GM12891 (cell line): ENCODE data around the gene TMEM109.

Source experiments
- DNase-seq: peaks from one replicate; pipeline ENCODE4 v3.0.0; 2011; ENCODE audit warnings: low spot score; ENCODE audit not compliant: insufficient read length
- FAIRE-seq: peaks from 2 replicates; lab custom pipeline; 2011; peaks lifted over from hg19 to GRCh38; lab: Jason Lieb, UNC
- PAX5 ChIP-seq: IDR thresholded peaks from 2 replicates; pipeline ENCODE4 v1.6.1; 2011; ENCODE audit warnings: low read length, moderate library complexity, mild to moderate bottlenecking; ENCODE audit not compliant: insufficient read depth, severe bottlenecking
- POLR2A ChIP-seq: IDR thresholded peaks from 2 replicates; pipeline ENCODE4 v1.6.1; 2011; ENCODE audit warnings: low read depth, low read length, control low read depth
- POLR2AphosphoS5 ChIP-seq: IDR thresholded peaks from 2 replicates; pipeline ENCODE4 v1.6.1; 2011; ENCODE audit warnings: low read depth, low read length, control low read depth
- POU2F2 ChIP-seq: IDR thresholded peaks from 2 replicates; pipeline ENCODE4 v1.6.1; 2011; ENCODE audit warnings: low read depth, mild to moderate bottlenecking, control low read depth, low read length, moderate library complexity
- SPI1 ChIP-seq: IDR thresholded peaks from 2 replicates; pipeline ENCODE4 v1.6.1; 2011; ENCODE audit warnings: low read depth, low read length, control low read depth
- TAF1 ChIP-seq: IDR thresholded peaks from 2 replicates; pipeline ENCODE4 v1.6.1; 2011; ENCODE audit warnings: low read depth, low read length, control low read depth

TMEM109 gene

GRCh38 chr11:60938500-60938899, 24.5 kb downstream of the TMEM109 start:
- TF ChIP-seq SPI1: no peak
- TF ChIP-seq POU2F2: no peak
- no peak for TF ChIP-seq POLR2A
- no peak for TF ChIP-seq TAF1
- TF ChIP-seq PAX5: no peak
- TF ChIP-seq POLR2AphosphoS5: no peak
- DNase-seq (no peak), FAIRE-seq (no peak)

GRCh38 chr11:60939301-60939700, 25.3 kb downstream of the TMEM109 start:
- FAIRE-seq: no peak
- TF ChIP-seq TAF1 (no peak), POLR2AphosphoS5 (no peak), SPI1 (no peak), POLR2A (no peak), POU2F2 (no peak), PAX5 (no peak)
- no peak for DNase-seq

GRCh38 chr11:60939855-60940254, 25.9 kb downstream of the TMEM109 start:
- TF ChIP-seq SPI1 (no peak), POLR2AphosphoS5 (peak; percentile 32; the same call in 1 of the 2 replicates), POLR2A (no peak), POU2F2 (no peak)
- no peak for DNase-seq
- FAIRE-seq: no peak

GRCh38 chr11:60941371-60942119, 27.6 kb downstream of the TMEM109 start:
- TF ChIP-seq POLR2AphosphoS5 (no peak), POU2F2 (no peak), TAF1 (no peak), PAX5 (no peak), SPI1 (peak; percentile 53; the same call in 1 of the 2 replicates)
- DNase-seq: no peak
- no peak for FAIRE-seq

- no peak for FAIRE-seq
- no peak for DNase-seq
- TF ChIP-seq POLR2A (no peak), POLR2AphosphoS5 (no peak), POU2F2 (no peak), TAF1 (no peak), SPI1 (no peak), PAX5 (no peak)
Measured at GRCh38 chr11:60942219-60942618, 28.3 kb downstream of the TMEM109 start.

GRCh38 chr11:60942970-60943565, 29.1 kb downstream of the TMEM109 start:
- TF ChIP-seq PAX5: no peak
- no peak for TF ChIP-seq POU2F2
- no peak for TF ChIP-seq POLR2A
- no peak for TF ChIP-seq SPI1
- no peak for TF ChIP-seq POLR2AphosphoS5
- no peak for TF ChIP-seq TAF1
- no peak for DNase-seq
- FAIRE-seq: no peak

- FAIRE-seq: no peak
- TF ChIP-seq SPI1: no peak
- no peak for TF ChIP-seq POLR2A
- no peak for TF ChIP-seq TAF1
- no peak for TF ChIP-seq PAX5
- no peak for TF ChIP-seq POU2F2
- TF ChIP-seq POLR2AphosphoS5: no peak
- no peak for DNase-seq
Measured at GRCh38 chr11:60944490-60945294, 30.7 kb downstream of the TMEM109 start.

- no peak for FAIRE-seq
- no peak for DNase-seq
- TF ChIP-seq POLR2A (no peak), TAF1 (no peak), POLR2AphosphoS5 (no peak), PAX5 (no peak), POU2F2 (no peak), SPI1 (no peak)
Measured at GRCh38 chr11:60945295-60945667, 31.3 kb downstream of the TMEM109 start.

GRCh38 chr11:60946601-60947264, 32.8 kb downstream of the TMEM109 start:
- FAIRE-seq: no peak

More at GRCh38 chr11:60946601-60947264, 32.8 kb downstream of the TMEM109 start:
- TF ChIP-seq POLR2AphosphoS5 (no peak), POLR2A (no peak), POU2F2 (no peak), PAX5 (no peak), SPI1 (no peak), TAF1 (no peak)
- DNase-seq: no peak
